ENCODE measurements around the gene MED15. TPM values are rescaled to one million over a fixed set of nuclear protein-coding genes. Genes with fewer than 3 reads are reported as not detected.

MED15 gene
- total and polyA plus RNA-seq, 2 experiments from 2014 or later: 29.2 to 43.5 TPM

- Mint-ChIP-seq H3K27me3 (ENCODE audit: insufficient read depth, low read depth, poor library complexity) (peaks cover 6% of the 10 kb centered on the region), H3K4me1 (peaks cover 8% of the 10 kb centered on the region), H3K36me3 (ENCODE audit: low read depth) (peaks cover 39% of the 10 kb centered on the region), H3K27ac (no peak overlapping the region; the same call in 1 of the 2 replicates), H3K4me3 (no peak overlapping the region), H3K9me3 (no peaks in the 10 kb centered on the region)
- Histone ChIP-seq H3F3A (replicated peaks; ENCODE audit: low read depth) (no peaks in the 10 kb centered on the region), H4K20me1 (replicated peaks; ENCODE audit: insufficient read depth) (peaks cover 14% of the 10 kb centered on the region; the same call in 1 of the 2 replicates), H3K4me3 (no peak overlapping the region), H3K4me2 (no peak overlapping the region), H3K4me1 (ENCODE audit: insufficient read depth) (no peaks in the 10 kb centered on the region), H3K9me2 (ENCODE audit: insufficient read depth) (no peaks in the 10 kb centered on the region), H2AFZ (no peak overlapping the region), H3K79me2 (replicated peaks; ENCODE audit: insufficient read depth) (peaks cover 39% of the 10 kb centered on the region), H3K36me3 (ENCODE audit: insufficient read depth) (peaks cover 8% of the 10 kb centered on the region; the same call in 1 of the 2 replicates), H3K27ac (ENCODE audit: low read depth) (no peak overlapping the region), H3K27me3 (ENCODE audit: insufficient read depth) (no peaks in the 10 kb centered on the region)
- no peak for TF ChIP-seq CTCF (conservative IDR thresholded peaks at IDR 0.05; ENCODE audit: low read depth in 2 of 2)
- TF ChIP-seq EZH2 (IDR thresholded peaks at IDR 0.05; ENCODE audit: low read depth, unreplicated experiment): no peak
- TF ChIP-seq CREB1 (CRISPR knock-in tag; IDR thresholded peaks at IDR 0.05; ENCODE audit: low read depth): no peak
- TF ChIP-seq ZNF331 (CRISPR knock-in tag; IDR thresholded peaks at IDR 0.05; ENCODE audit: low read depth): no peak
- TF ChIP-seq, protein P1, sequence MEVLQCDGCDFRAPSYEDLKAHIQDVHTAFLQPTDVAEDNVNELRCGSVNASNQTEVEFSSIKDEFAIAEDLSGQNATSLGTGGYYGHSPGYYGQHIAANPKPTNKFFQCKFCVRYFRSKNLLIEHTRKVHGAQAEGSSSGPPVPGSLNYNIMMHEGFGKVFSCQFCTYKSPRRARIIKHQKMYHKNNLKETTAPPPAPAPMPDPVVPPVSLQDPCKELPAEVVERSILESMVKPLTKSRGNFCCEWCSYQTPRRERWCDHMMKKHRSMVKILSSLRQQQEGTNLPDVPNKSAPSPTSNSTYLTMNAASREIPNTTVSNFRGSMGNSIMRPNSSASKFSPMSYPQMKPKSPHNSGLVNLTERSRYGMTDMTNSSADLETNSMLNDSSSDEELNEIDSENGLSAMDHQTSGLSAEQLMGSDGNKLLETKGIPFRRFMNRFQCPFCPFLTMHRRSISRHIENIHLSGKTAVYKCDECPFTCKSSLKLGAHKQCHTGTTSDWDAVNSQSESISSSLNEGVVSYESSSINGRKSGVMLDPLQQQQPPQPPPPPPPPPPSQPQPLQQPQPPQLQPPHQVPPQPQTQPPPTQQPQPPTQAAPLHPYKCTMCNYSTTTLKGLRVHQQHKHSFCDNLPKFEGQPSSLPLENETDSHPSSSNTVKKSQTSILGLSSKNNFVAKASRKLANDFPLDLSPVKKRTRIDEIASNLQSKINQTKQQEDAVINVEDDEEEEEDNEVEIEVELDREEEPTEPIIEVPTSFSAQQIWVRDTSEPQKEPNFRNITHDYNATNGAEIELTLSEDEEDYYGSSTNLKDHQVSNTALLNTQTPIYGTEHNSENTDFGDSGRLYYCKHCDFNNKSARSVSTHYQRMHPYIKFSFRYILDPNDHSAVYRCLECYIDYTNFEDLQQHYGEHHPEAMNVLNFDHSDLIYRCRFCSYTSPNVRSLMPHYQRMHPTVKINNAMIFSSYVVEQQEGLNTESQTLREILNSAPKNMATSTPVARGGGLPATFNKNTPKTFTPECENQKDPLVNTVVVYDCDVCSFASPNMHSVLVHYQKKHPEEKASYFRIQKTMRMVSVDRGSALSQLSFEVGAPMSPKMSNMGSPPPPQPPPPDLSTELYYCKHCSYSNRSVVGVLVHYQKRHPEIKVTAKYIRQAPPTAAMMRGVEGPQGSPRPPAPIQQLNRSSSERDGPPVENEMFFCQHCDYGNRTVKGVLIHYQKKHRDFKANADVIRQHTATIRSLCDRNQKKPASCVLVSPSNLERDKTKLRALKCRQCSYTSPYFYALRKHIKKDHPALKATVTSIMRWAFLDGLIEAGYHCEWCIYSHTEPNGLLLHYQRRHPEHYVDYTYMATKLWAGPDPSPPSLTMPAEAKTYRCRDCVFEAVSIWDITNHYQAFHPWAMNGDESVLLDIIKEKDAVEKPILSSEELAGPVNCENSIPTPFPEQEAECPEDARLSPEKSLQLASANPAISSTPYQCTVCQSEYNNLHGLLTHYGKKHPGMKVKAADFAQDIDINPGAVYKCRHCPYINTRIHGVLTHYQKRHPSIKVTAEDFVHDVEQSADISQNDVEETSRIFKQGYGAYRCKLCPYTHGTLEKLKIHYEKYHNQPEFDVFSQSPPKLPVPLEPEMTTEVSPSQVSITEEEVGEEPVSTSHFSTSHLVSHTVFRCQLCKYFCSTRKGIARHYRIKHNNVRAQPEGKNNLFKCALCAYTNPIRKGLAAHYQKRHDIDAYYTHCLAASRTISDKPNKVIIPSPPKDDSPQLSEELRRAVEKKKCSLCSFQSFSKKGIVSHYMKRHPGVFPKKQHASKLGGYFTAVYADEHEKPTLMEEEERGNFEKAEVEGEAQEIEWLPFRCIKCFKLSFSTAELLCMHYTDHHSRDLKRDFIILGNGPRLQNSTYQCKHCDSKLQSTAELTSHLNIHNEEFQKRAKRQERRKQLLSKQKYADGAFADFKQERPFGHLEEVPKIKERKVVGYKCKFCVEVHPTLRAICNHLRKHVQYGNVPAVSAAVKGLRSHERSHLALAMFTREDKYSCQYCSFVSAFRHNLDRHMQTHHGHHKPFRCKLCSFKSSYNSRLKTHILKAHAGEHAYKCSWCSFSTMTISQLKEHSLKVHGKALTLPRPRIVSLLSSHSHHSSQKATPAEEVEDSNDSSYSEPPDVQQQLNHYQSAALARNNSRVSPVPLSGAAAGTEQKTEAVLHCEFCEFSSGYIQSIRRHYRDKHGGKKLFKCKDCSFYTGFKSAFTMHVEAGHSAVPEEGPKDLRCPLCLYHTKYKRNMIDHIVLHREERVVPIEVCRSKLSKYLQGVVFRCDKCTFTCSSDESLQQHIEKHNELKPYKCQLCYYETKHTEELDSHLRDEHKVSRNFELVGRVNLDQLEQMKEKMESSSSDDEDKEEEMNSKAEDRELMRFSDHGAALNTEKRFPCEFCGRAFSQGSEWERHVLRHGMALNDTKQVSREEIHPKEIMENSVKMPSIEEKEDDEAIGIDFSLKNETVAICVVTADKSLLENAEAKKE (CRISPR knock-in tag; IDR thresholded peaks at IDR 0.05): no peak
- TF ChIP-seq STAT1 (IDR thresholded peaks at IDR 0.05; ENCODE audit: unreplicated experiment): no peak
- no peak for TF ChIP-seq JUNB (IDR thresholded peaks at IDR 0.05; ENCODE audit: unreplicated experiment)
- TF ChIP-seq ETS1 (IDR thresholded peaks at IDR 0.05): no peak
- no peak for TF ChIP-seq NANOG (IDR thresholded peaks at IDR 0.05; ENCODE audit: borderline replicate concordance)
- no peak for TF ChIP-seq EZH2phosphoT487 (IDR thresholded peaks at IDR 0.05; ENCODE audit: unreplicated experiment)
- DNase-seq (ENCODE audit: low spot score): no peak
- no peak for ATAC-seq
These were observed 29.9 kb downstream of the MED15 start for GRCh38 chr22:20537325-20537756.
